KG1 (cell line): ENCODE data around the gene TNFRSF8.
"Not testable (repeated sequence)": the region's sequence is repeated elsewhere in the genome, so short reads cannot be mapped to it uniquely, and the experiment has no call there.

Source experiments
- DNase-seq: peaks from one replicate; lab custom pipeline; 2025; lab: John Stamatoyannopoulos, UW

TNFRSF8 gene

GRCh38 chr1:12087797-12088314, 24.8 kb downstream of the TNFRSF8 start:
- DNase-seq: no peak

GRCh38 chr1:12088607-12089006, 25.5 kb downstream of the TNFRSF8 start:
- DNase-seq: no peak

GRCh38 chr1:12090326-12090725, 27.2 kb downstream of the TNFRSF8 start:
- DNase-seq: no peak

GRCh38 chr1:12091191-12091590, 28.1 kb downstream of the TNFRSF8 start:
- no peak for DNase-seq

GRCh38 chr1:12094180-12094579, 31.1 kb downstream of the TNFRSF8 start:
- DNase-seq: no peak

GRCh38 chr1:12095452-12096263, 32.6 kb downstream of the TNFRSF8 start:
- DNase-seq: no peak

GRCh38 chr1:12096615-12097014, 33.5 kb downstream of the TNFRSF8 start:
- no peak for DNase-seq

- DNase-seq: no peak
Measured at GRCh38 chr1:12097321-12097720, 34.2 kb downstream of the TNFRSF8 start.

- DNase-seq: no peak
Measured at GRCh38 chr1:12098786-12099185, 35.7 kb downstream of the TNFRSF8 start.

- no peak for DNase-seq
Measured at GRCh38 chr1:12099610-12100009, 36.5 kb downstream of the TNFRSF8 start.

- DNase-seq: no peak
Measured at GRCh38 chr1:12100071-12100470, 37.0 kb downstream of the TNFRSF8 start.

GRCh38 chr1:12101120-12101519, 38.0 kb downstream of the TNFRSF8 start:
- DNase-seq: not testable (repeated sequence)

- no peak for DNase-seq
Measured at GRCh38 chr1:12102066-12102465, 39.0 kb downstream of the TNFRSF8 start.

- no peak for DNase-seq
Measured at GRCh38 chr1:12104417-12104816, 41.3 kb downstream of the TNFRSF8 start.

- DNase-seq: no peak
Measured at GRCh38 chr1:12106153-12106552, 43.0 kb downstream of the TNFRSF8 start.

- not testable (repeated sequence) for DNase-seq
Measured at GRCh38 chr1:12106861-12107260, 43.8 kb downstream of the TNFRSF8 start.

- DNase-seq: no peak
Measured at GRCh38 chr1:12107718-12108117, 44.6 kb downstream of the TNFRSF8 start.

GRCh38 chr1:12109901-12110300, 46.8 kb downstream of the TNFRSF8 start:
- no peak for DNase-seq

GRCh38 chr1:12111741-12112140, 48.6 kb downstream of the TNFRSF8 start:
- DNase-seq: no peak

GRCh38 chr1:12112711-12113161, 49.6 kb downstream of the TNFRSF8 start:
- DNase-seq: no peak

GRCh38 chr1:12113433-12114339, 50.6 kb downstream of the TNFRSF8 start:
- no peak for DNase-seq

GRCh38 chr1:12114340-12114683, 51.2 kb downstream of the TNFRSF8 start:
- no peak for DNase-seq

GRCh38 chr1:12114916-12115315, 51.8 kb downstream of the TNFRSF8 start:
- no peak for DNase-seq
